RPMI7951 (cell line): ENCODE measurements around the gene PTPRR. TPM values are rescaled to one million over a fixed set of nuclear protein-coding genes. Genes with fewer than 3 reads are reported as not detected.

Experiments used
- DNase-seq: peaks from one replicate; pipeline ENCODE4 v3.0.0-alpha.2; 2012; ENCODE audit warnings: low read depth
- total RNA-seq: library from RNA; depleted of rRNA; stranded (reverse); fragments of >200 nt; shearing (Covaris generic); gene quantifications from 2 replicates; pipeline ENCODE4 v1.2.3, GENCODE V29; 2014

The PTPRR gene
- total RNA-seq, 1 experiment from 2014 or later, result 9.0 TPM

- no peak for DNase-seq
Measured at GRCh38 chr12:70796989-70797388, 123.5 kb downstream of the PTPRR start.

DNA sequence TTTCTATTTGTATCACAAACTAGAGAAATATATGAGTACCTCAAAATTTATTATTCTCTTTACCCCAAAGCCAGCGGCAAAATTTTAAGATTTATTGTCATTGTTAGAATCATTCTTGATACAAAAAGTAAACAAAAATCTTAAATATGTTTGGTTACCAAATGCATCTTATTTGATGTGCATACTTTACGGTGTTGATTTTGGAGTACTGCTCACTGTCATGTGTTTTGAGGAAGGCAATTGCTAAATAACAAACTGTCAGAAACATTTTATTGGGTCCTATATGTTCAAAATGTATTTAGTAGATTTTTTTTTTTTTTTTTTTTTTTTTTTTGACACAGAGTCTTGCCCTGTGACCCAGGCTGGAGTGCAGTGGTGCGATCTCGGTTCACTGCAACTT, 124.9 kb downstream of the PTPRR start:
- DNase-seq, result no peak

DNA sequence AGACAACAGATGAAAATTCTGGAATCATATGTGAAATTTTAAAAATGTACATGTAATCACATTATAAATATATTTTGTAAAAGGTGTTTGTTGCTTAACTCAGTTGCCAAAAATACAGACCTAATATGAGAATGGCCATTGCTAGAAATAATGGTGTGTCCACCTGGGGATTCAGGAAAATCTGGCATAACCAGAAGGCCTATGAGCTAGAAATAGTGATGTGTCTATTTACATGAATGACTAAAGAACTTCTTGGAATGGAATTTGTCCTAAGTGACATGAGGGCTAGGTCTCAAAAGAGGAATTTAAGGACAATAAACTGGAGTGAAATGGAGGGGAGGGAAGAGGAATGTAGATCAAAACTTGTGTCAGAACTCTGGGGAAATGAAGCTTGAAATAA, 126.4 kb downstream of the PTPRR start:
- no peak for DNase-seq

DNA sequence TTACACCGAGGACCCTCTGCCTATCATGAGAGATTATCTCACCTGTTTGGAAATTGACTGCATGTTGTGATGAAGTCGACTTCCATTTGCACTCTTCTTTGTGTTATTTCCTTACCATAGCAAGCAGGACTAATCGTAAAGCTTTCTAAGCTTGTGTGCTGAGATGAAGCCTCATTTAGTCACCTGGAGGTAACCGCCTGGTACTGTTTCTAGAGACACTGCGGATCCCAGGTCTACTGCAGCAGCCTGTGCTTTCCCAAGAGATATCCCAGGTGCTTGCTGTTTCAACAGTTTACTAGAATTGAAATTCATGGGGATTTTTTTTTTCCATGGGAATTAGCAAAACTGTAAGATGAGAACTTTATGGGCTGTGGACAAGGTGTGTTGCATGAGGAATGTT, 131.8 kb downstream of the PTPRR start:
- DNase-seq, result no peak

DNA sequence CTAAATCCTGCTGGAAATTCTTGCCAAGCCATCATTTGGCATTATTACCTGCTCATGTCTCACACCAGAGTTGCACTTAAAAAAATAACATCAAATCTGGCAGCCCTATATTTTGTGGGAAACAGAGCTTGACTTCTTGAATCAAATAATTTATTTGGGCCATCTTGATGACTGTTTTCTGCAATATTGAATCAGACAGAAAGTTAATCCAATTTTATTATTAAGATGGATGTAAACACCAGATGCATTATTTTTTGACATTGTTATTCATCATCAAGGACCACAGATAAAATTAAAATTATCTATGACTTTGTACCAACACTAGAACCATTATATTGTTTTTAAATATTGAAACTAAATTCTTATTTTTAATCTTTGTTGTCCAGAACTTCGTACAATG, 132.9 kb downstream of the PTPRR start:
- DNase-seq, result no peak

DNA sequence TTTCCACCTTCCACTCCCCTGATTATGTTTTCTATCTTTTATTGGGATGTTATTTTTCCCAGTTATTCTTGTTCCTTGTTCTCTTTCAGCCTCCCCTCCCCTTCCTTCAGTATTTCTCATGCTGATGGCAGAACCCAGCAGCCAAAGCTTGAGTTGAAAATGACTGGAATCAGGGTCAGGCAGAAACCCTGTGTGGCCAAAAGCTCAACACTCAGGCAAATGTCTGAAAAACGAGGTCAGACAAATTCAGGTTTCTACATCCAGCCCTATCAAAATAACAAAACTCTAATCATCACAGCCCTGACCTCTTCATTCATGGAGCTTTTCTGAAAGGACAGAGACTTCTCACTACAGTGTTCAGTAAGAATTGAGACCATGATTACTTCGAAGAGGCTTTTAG, 134.6 kb downstream of the PTPRR start:
- DNase-seq, result no peak

- DNase-seq, result no peak
Measured at GRCh38 chr12:70784042-70784668, 136.4 kb downstream of the PTPRR start.

- DNase-seq, result no peak
Measured at GRCh38 chr12:70783455-70783854, 137.1 kb downstream of the PTPRR start.

- no peak for DNase-seq
Measured at GRCh38 chr12:70779250-70779649, 141.3 kb downstream of the PTPRR start.

DNA sequence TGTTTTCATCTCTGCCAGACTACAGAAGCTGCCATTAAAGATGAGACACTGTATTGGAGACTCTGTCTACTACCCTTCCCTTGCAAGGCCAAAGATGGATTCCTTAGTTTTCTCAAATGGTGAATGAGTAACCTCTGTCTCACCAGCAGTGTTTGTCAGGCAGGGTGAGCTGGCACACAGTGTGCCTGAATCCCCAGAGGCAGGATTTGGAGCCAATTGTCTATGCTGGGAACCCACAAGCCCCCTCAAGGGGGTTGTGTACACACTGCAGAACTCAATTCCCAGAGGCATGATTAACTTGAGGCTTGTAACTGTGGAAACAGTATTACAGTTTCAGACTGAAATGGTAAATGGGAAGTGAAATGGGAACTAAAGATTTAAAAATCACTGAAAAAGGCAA, 146.5 kb downstream of the PTPRR start:
- DNase-seq, result no peak

GRCh38 chr12:70772836-70773235, 147.7 kb downstream of the PTPRR start:
- DNase-seq, result no peak

DNA sequence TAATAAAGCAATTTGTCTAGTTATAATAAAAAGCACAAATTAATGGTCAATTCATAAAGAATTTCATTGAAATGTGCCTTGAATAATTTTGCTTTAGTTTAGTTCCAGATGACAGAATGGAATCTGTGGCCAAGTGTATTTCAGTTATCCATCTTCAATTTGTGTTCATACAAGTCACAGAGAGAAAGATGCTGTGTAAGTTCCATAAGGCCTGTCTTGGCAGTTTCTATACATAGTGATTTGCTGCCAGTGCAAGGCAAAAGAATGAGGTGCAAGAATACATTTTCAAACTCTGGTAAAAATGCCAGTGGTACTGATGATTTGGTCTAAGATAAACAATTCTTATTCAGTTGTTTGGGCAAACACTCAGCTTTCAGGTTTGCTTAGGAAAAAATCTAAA, 149.0 kb downstream of the PTPRR start:
- no peak for DNase-seq

- no peak for DNase-seq
Measured at GRCh38 chr12:70763666-70764065, 156.9 kb downstream of the PTPRR start.

- no peak for DNase-seq
Measured at GRCh38 chr12:70762000-70762399, 158.5 kb downstream of the PTPRR start.

- DNase-seq, result no peak
Measured at GRCh38 chr12:70759161-70759918, 161.2 kb downstream of the PTPRR start.

- no peak for DNase-seq
Measured at GRCh38 chr12:70758494-70758845, 162.1 kb downstream of the PTPRR start.

DNA sequence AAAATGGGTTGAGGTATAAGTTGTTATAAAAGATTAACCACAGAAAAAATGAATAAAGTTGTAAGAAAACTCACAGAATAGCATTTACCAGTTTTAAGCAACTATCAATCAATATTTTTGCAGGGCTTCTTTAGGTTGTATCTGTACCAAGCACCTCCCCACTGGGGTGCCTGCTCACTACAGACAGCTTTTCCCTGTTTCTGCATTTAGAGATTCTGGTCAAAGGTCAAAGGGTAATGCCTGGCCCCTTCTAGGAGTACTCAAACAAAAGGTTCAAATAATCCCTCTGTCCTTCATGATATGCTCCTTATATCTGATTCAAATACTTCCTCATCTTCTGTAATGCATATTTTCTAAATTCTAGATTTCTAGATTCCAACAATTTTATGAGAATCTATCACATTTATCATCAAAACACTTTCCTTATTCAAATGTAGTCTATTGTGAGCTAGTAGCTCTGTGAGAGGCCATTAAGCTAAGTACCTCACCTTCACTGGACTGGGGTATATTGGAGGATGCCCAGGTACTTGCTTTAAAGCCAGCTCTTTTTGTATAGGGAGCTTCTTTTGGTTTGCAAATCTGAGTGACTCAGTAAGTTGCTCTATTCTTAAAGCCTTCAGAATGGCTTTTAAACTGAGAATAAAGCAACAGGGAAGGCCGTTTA, 162.6 kb downstream of the PTPRR start:
- DNase-seq, result no peak

DNA sequence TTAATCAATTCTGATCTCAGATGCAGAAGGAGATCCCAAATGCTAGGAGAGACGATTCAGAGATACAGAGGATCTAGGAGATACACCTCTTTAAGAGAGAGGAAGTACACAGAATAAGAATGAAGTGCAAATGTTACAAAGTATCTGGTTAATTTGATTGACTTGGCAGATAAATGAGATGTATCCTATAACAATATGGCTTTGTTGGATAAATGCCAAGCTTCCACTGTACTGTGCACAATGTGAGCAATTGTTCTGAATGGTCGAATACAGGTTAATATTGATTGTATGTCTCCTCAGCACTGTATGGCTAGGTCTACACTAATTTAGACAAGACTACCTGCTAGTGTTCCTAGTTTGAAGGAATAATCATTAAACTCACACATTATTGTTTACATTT, 163.7 kb downstream of the PTPRR start:
- DNase-seq, result no peak

- DNase-seq, result peak; percentile 18
Measured at GRCh38 chr12:70756118-70756517, 164.4 kb downstream of the PTPRR start.

- DNase-seq, result no peak
Measured at GRCh38 chr12:70754330-70754741, 166.2 kb downstream of the PTPRR start.

GRCh38 chr12:70752327-70752726, 168.2 kb downstream of the PTPRR start:
- no peak for DNase-seq

GRCh38 chr12:70749931-70750330, 170.6 kb downstream of the PTPRR start:
- DNase-seq, result no peak

DNA sequence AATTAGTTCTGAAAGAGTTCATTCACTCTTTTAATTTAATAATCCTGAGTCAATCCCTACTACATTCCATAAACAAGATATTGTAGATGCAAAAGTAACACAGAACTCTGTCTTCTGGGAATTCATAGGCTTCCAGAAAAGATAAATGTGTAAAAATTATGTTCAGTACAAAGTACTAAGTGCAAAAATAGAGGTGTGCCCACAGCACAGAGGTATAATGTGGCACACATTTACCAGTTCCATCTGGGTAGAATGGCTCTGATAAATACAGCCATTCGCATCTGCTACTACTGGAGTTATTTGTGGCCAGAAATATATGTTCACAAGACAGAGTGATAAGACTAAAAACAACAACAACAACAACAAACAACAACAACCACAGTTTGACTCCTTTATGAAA, 171.7 kb downstream of the PTPRR start:
- no peak for DNase-seq
